Adrenal gland (tissue), 12 donors: ENCODE measurements around the gene CREG2. TPM values are rescaled to one million over a fixed set of nuclear protein-coding genes. Genes with fewer than 3 reads are reported as not detected.

Experiments used
- DNase-seq, 7 donors: peaks; one replicate each; pipeline ENCODE4 v3.0.0-alpha.2; 2019 to 2020
- H3K27ac ChIP-seq, 5 donors: fragments of 200-600 bp; sonication (generic) in 4 of 5; 1 replicate in 3 of 5; 2 replicates in 2 of 5; pipeline versions ENCODE4 v1.5.1 to v1.8.0; 2016 to 2020; ENCODE audit warnings: mild to moderate bottlenecking in 1 of 5
- H3K27me3 ChIP-seq: fragments of 200-600 bp; 2 replicates; pipeline ENCODE4 v1.8.0; 2021
- H3K36me3 ChIP-seq, 2 donors: fragments of 200-600 bp; replicated peaks in 1 of 2; 1 replicate in 1 of 2; 2 replicates in 1 of 2; pipeline versions ENCODE4 v1.5.1 to v1.8.0; 2018 to 2022
- H3K4me1 ChIP-seq, 2 donors: fragments of 200-600 bp; replicated peaks in 1 of 2; 1 replicate in 1 of 2; 2 replicates in 1 of 2; pipeline versions ENCODE4 v1.5.1 to v1.8.0; 2018 to 2021
- H3K4me3 ChIP-seq, 4 donors: fragments of 200-600 bp; sonication (generic) in 3 of 4; one replicate each; pipeline ENCODE4 v1.5.1; 2016 to 2018
- H3K9me3 ChIP-seq, 3 donors: fragments of 200-600 bp; sonication (generic) in 1 of 3; replicated peaks in 1 of 3; 1 replicate in 2 of 3; 2 replicates in 1 of 3; pipeline versions ENCODE4 v1.5.1 to v1.8.0; 2016 to 2021
- CTCF ChIP-seq, 6 experiments: fragments of 450-650 bp in 4 of 6; fragments of 200-600 bp in 2 of 6; sonication (generic) in 1 of 6; IDR thresholded peaks; 1 replicate in 5 of 6; 2 replicates in 1 of 6; pipeline versions ENCODE4 v1.5.1 to v1.8.0; 2016 to 2021; ENCODE audit warnings: antibody characterized with exemption in 6 of 6, mild to moderate bottlenecking in 2 of 6, moderate library complexity in 1 of 6
- POLR2A ChIP-seq, 2 donors: fragments of 450-650 bp; IDR thresholded peaks; one replicate each; pipeline ENCODE4 v1.6.1; 2017; ENCODE audit warnings: antibody characterized with exemption in 2 of 2, mild to moderate bottlenecking in 2 of 2, moderate library complexity in 1 of 2
- WGBS, 4 donors: extraction: QIAGEN DNeasy Blood & Tissue Kit in 2 of 4; methylation state at CpG; one replicate each; pipeline versions ENCODE4 v1.1.5 to v1.1.7; 2013 to 2017; 5-methylcytosine and 5-hydroxymethylcytosine counted together
- intact Hi-C, 2 donors: fragments of 100-400 bp; cut with DNase I; formaldehyde crosslinking; loops; one replicate each; pipeline versions ENCODE4 v1.14.1 to v1.15.0; 2022 to 2023
- polyA plus RNA-seq, 3 donors: library from polyadenylated mRNA; stranded (reverse); fragments of 200-250 nt in 2 of 3; fragments of 350-450 nt in 1 of 3; fragmentation: Illumina TruSeq in 1 of 3; extraction: RNeasy Lipid Tissue Mini Kit (QIAGEN cat#74804) in 1 of 3; gene quantifications; one replicate each; pipeline ENCODE4 v1.2.3, GENCODE V29; 2013 to 2014
- total RNA-seq, 9 donors: library from RNA; depleted of rRNA in 4 of 9; stranded (reverse); fragments of >200 nt in 4 of 9; fragments of 120-200 nt in 1 of 9; fragmentation: NEBNext Ultra II Directional in 1 of 9; extraction: Animal tissue kit (Norgen Biotek cat#: 25700) in 1 of 9; gene quantifications; one replicate each; pipeline versions ENCODE4 v1.1.0 to v1.2.4, GENCODE V29; 2013 to 2023
- donor health status: healthy with polysubstance abuse.
- donor health status: Bipolar disorder and iron deficiency.
- donor health status: DM: yes; HTN: yes; CAD: no.
- donor health status: DM: no; HTN: no; CAD: no.
- donor health status: DM: no; HTN: no; CAD: no.
- donor health status: DM: yes; HTN: yes; CAD: no.

The CREG2 gene
- total and polyA plus RNA-seq, 12 donors, result 0.02 to 0.55 (median 0.26) TPM; not detected in 8

DNA sequence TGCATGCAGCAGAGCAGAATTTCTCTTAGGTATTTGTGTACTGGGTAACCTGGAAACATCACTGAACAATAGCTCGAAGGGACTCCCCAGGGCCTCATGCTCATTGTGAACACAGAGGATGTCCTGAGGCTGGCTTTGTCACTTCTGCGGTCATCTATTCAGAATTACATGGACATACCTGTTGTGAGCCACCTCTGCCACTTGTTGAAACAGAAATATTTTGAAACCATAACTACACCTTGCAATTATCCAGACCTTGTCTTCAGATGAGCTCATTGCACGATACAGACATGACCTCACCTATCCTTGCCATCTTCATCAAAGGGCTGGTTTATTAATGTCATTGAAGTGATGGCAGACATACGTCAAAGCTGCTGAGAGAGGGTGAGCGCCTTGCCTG, 23.4 kb upstream of the CREG2 start:
- no peak for TF ChIP-seq CTCF (IDR thresholded peaks at IDR 0.05)
- no peak for TF ChIP-seq POLR2A (IDR thresholded peaks at IDR 0.05)
- 75 to 90% (median 83%) methylated on average over 5 of the region's 5 CpGs for WGBS, 4 donors
- Histone ChIP-seq H3K4me1 (no peaks in the 10 kb centered on the region), H3K36me3 (no peaks in the 10 kb centered on the region), H3K27me3 (no peaks in the 10 kb centered on the region), H3K9me3 (no peaks in the 10 kb centered on the region), H3K4me3 (no peak overlapping the region), H3K27ac (no peak overlapping the region)
- intact Hi-C loops, result loop anchor here (10.0 kb wide), 2 partner anchors 284 to 434 kb away; partner anchors contain the start of gene MAP4K4 (in 1 of the 2)
- no peak for DNase-seq

DNA sequence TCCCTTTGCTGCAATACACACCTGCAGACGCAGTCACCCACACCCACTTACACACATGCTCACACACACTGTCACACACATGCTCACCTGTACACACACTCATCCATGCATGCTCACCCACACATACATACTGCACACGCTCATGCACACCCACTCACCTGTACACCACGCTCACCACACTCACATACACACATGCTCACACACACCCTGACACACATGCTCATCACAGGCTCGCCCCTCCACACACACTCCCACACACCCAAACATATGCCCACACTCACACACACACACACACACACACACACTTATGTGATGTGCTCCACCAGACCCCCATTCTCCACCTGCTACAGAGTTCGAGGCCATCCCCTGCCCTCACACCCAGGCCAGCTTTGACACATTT, 22.8 kb upstream of the CREG2 start:
- 77 to 92% (median 84%) methylated on average over 5 of the region's 5 CpGs for WGBS, 4 donors
- H3K36me3 ChIP-seq, result no peaks in the 10 kb centered on the region
- H3K27ac ChIP-seq, result no peak overlapping the region
- H3K9me3 ChIP-seq, result no peaks in the 10 kb centered on the region
- DNase-seq, result no peak
- no peaks in the 10 kb centered on the region for H3K27me3 ChIP-seq
- no peaks in the 10 kb centered on the region for H3K4me1 ChIP-seq
- intact Hi-C loops, result loop anchor here (10.0 kb wide), 2 partner anchors 285 to 435 kb away; partner anchors contain the start of gene MAP4K4 (in 1 of the 2)
- no peak overlapping the region for H3K4me3 ChIP-seq
- TF ChIP-seq POLR2A (IDR thresholded peaks at IDR 0.05), result no peak
- TF ChIP-seq CTCF (IDR thresholded peaks at IDR 0.05), result no peak

DNA sequence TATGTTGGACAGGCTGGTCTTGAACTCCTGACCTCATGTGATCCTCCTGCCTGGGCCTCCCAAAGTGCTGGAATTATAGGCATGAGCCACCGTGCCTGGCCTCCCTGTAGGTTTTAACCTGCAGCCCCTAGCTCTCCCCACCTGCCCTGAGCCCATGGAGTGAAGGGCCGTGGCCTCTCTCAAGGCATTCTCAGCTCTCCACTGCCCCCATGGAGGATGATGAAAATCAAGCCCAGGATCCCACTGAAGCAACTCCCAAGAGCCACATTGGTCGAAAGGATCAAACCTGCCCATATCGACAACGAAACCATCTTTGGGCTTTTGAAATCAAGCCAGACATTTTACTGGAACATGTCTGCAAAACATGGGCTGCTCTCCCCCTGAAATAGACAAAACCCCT, 22.4 kb upstream of the CREG2 start:
- no peak for DNase-seq
- Histone ChIP-seq H3K4me1 (no peaks in the 10 kb centered on the region), H3K27me3 (no peaks in the 10 kb centered on the region), H3K36me3 (no peaks in the 10 kb centered on the region), H3K27ac (no peak overlapping the region), H3K9me3 (no peaks in the 10 kb centered on the region), H3K4me3 (no peak overlapping the region)
- WGBS, 4 donors, result 91 to 96% (median 94%) methylated on average over 3 to 5 of the region's 5 CpGs
- TF ChIP-seq POLR2A (IDR thresholded peaks at IDR 0.05) (no peak), CTCF (IDR thresholded peaks at IDR 0.05) (no peak)
- intact Hi-C loops, result loop anchor here (10.0 kb wide), 2 partner anchors 285 to 435 kb away; partner anchors contain the start of gene MAP4K4 (in 1 of the 2)

GRCh38 chr2:101408925-101409324, 21.6 kb upstream of the CREG2 start:
- 73 to 88% (median 85%) methylated on average over 6 of the region's 6 CpGs for WGBS, 4 donors
- TF ChIP-seq CTCF (IDR thresholded peaks at IDR 0.05) (no peak), POLR2A (IDR thresholded peaks at IDR 0.05) (no peak)
- intact Hi-C loops, result no loop called here
- H3K9me3 ChIP-seq, result no peaks in the 10 kb centered on the region
- H3K36me3 ChIP-seq, result no peaks in the 10 kb centered on the region
- H3K4me3 ChIP-seq, result no peak overlapping the region
- DNase-seq, result no peak
- H3K4me1 ChIP-seq, result no peaks in the 10 kb centered on the region
- H3K27ac ChIP-seq, result no peak overlapping the region
- H3K27me3 ChIP-seq, result no peaks in the 10 kb centered on the region
